Right lobe of liver (tissue), 6 donors: Measurements from ENCODE around the gene BPIFA2. TPM values are rescaled to one million over a fixed set of nuclear protein-coding genes. Genes with fewer than 3 reads are reported as not detected.

ENCODE experiments used
- ATAC-seq, 4 donors: fragments of 200-7000 bp; cut with Tn5 transposase; one replicate each; pipeline ENCODE4 v1.9.1; 2020; ENCODE audit warnings: mild to moderate bottlenecking in 4 of 4, moderate library complexity in 4 of 4
- DNase-seq, 3 donors: peaks; one replicate each; pipeline ENCODE4 v3.0.0-alpha.2; 2020
- H3K27ac ChIP-seq, 3 donors: fragments of 200-600 bp; one replicate each; pipeline ENCODE4 v1.8.0; 2022
- H3K27me3 ChIP-seq, 2 donors: fragments of 200-600 bp; one replicate each; pipeline ENCODE4 v1.8.0; 2022
- H3K36me3 ChIP-seq, 4 donors: fragments of 200-600 bp; sonication (generic) in 1 of 4; one replicate each; pipeline versions ENCODE4 v1.5.1 to v1.8.0; 2017 to 2022; ENCODE audit warnings: control low read depth in 1 of 4
- H3K4me1 ChIP-seq, 4 donors: fragments of 200-600 bp; sonication (generic) in 1 of 4; one replicate each; pipeline versions ENCODE4 v1.5.1 to v1.8.0; 2017 to 2022; ENCODE audit warnings: control low read depth in 1 of 4
- H3K4me3 ChIP-seq, 3 donors: fragments of 200-600 bp; one replicate each; pipeline ENCODE4 v1.8.0; 2022
- H3K9me3 ChIP-seq, 4 donors: fragments of 200-600 bp; sonication (generic) in 1 of 4; one replicate each; pipeline versions ENCODE4 v1.5.1 to v1.8.0; 2017 to 2022; ENCODE audit warnings: control low read depth in 1 of 4
- CTCF ChIP-seq, 4 donors: fragments of 200-600 bp in 3 of 4; fragments of 450-650 bp in 1 of 4; IDR thresholded peaks; one replicate each; pipeline versions ENCODE4 v1.5.1 to v1.8.0; 2016 to 2022; ENCODE audit warnings: antibody characterized with exemption in 4 of 4, mild to moderate bottlenecking in 2 of 4
- POLR2A ChIP-seq: fragments of 450-650 bp; IDR thresholded peaks from one replicate; pipeline ENCODE4 v1.6.1; 2017; ENCODE audit warnings: antibody characterized with exemption, mild to moderate bottlenecking
- WGBS: methylation state at CpG from one replicate; pipeline ENCODE4 v1.1.6; 2018; ENCODE audit warnings: low coverage, low lambda C conversion rate; ENCODE audit not compliant: insufficient coverage; ENCODE audit errors: missing lambda C conversion rate; 5-methylcytosine and 5-hydroxymethylcytosine counted together
- intact Hi-C, 2 donors: fragments of 100-400 bp; cut with DNase I; formaldehyde crosslinking; loops; one replicate each; pipeline versions ENCODE4 v1.11.2 to v1.14.1; 2022
- total RNA-seq, 6 experiments: library from RNA; depleted of rRNA in 2 of 6; stranded (reverse); fragments of >200 nt in 2 of 6; fragmentation: NEBNext Ultra II Directional in 3 of 6; extraction: Animal tissue kit (Norgen Biotek cat#: 25700) in 3 of 6; gene quantifications; one replicate each; pipeline versions ENCODE4 v1.1.0 to v1.2.4, GENCODE V29; 2016 to 2023
- donor health status: DM: no; HTN: yes; CAD: no.
- donor health status: DM: no; HTN: no; CAD: no.
- donor health status: DM: no; HTN: no; CAD: no.
- donor health status: DM: no; HTN: yes; CAD: no.
- donor health status: DM: no; HTN: yes; CAD: no.

Gene BPIFA2
- total RNA-seq, 6 experiments from 2014 or later = not detected

DNA sequence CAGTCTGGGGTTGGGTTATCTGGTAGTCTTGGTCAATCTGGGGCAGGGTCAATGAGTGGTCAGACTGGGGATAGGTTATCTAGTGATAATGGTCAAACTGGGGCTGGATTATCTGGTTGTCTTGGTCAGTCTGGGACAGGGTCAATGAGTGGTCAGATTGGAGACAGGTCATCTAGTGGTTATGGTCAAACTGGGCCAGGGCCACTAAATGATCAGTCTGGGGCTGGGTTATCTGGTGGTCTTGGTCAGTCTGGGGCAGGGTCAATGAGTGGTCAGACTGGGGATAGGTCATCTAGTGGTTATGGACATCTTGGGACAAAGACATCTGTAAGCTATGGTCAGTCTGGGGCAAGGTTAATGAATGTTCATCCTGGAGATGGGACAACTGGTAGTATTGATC is 28.5 kb upstream of the BPIFA2 start:
- Histone ChIP-seq H3K4me3 (no peak overlapping the region), H3K9me3 (no peaks in the 10 kb centered on the region), H3K4me1 (no peaks in the 10 kb centered on the region), H3K27ac (no peak overlapping the region), H3K36me3 (no peaks in the 10 kb centered on the region), H3K27me3 (no peaks in the 10 kb centered on the region)
- intact Hi-C loops = no loop called here
- no peak for DNase-seq
- ATAC-seq = no peak
- no peak for TF ChIP-seq POLR2A
- no peak for TF ChIP-seq CTCF (IDR thresholded peaks at IDR 0.05)

GRCh38 chr20:33145521-33145920 is 22.4 kb upstream of the BPIFA2 start:
- Histone ChIP-seq H3K4me1 (no peaks in the 10 kb centered on the region), H3K36me3 (no peaks in the 10 kb centered on the region), H3K9me3 (no peaks in the 10 kb centered on the region), H3K27me3 (no peaks in the 10 kb centered on the region), H3K27ac (no peak overlapping the region), H3K4me3 (no peak overlapping the region)
- ATAC-seq (no peak), DNase-seq (no peak)
- intact Hi-C loops = no loop called here
- 60% methylated on average over 2 of the region's 5 CpGs for WGBS
- no peak for TF ChIP-seq CTCF (IDR thresholded peaks at IDR 0.05)
- no peak for TF ChIP-seq POLR2A

GRCh38 chr20:33147299-33147698 is 20.7 kb upstream of the BPIFA2 start:
- Histone ChIP-seq H3K9me3 (no peaks in the 10 kb centered on the region), H3K4me3 (no peak overlapping the region), H3K27me3 (no peaks in the 10 kb centered on the region), H3K27ac (no peak overlapping the region), H3K4me1 (no peaks in the 10 kb centered on the region), H3K36me3 (no peaks in the 10 kb centered on the region)
- TF ChIP-seq POLR2A = no peak
- no peak for TF ChIP-seq CTCF (IDR thresholded peaks at IDR 0.05)
- whole genome bisulfite sequencing = 70% methylated on average over 4 of the region's 5 CpGs
- intact Hi-C loops = no loop called here
- no peak for ATAC-seq
- no peak for DNase-seq

- H3K4me1 ChIP-seq = no peaks in the 10 kb centered on the region
- no peak for ATAC-seq
- DNase-seq = no peak
- no peaks in the 10 kb centered on the region for H3K27me3 ChIP-seq
- H3K36me3 ChIP-seq = no peaks in the 10 kb centered on the region
- WGBS = 71% methylated on average over 1 of the region's 4 CpGs
- TF ChIP-seq CTCF (IDR thresholded peaks at IDR 0.05) (no peak), POLR2A (no peak)
- H3K4me3 ChIP-seq = no peak overlapping the region
- intact Hi-C loops = no loop called here
- H3K27ac ChIP-seq = no peak overlapping the region
- H3K9me3 ChIP-seq = no peaks in the 10 kb centered on the region
These were observed 19.9 kb upstream of the BPIFA2 start for GRCh38 chr20:33148040-33148439.

DNA sequence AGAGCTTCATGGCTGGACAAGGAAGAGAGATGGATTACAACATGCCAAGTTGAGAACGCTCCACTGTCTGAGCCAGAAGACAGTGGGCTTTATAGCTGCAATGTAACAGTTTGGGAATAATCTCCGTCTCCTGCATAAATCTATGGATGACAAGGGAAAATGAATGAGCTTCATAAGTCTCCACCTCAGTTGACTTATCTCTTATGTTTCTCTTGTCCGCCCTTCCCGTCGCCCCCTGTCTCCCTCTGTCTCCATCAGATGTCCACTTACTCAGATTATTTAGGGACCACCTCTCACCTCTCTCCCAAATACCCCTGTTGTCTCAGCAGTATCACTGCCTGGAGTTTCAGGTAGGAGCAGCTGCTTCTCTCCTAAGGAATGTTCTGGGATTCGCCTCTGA is 13.7 kb upstream of the BPIFA2 start:
- WGBS = 76% methylated on average over 6 of the region's 6 CpGs
- ATAC-seq (no peak), DNase-seq (no peak)
- TF ChIP-seq POLR2A = no peak
- TF ChIP-seq CTCF (IDR thresholded peaks at IDR 0.05) = no peak
- Histone ChIP-seq H3K27me3 (no peaks in the 10 kb centered on the region), H3K9me3 (no peaks in the 10 kb centered on the region), H3K4me3 (no peak overlapping the region), H3K27ac (no peak overlapping the region), H3K4me1 (no peaks in the 10 kb centered on the region), H3K36me3 (no peaks in the 10 kb centered on the region)
- intact Hi-C loops = no loop called here
